Activated T-helper 17 cell treated with anti-CD3 and anti-CD28 coated beads, Interleukin-2, amount 50 U/mL, for 72 hours (primary cell): Measurements from ENCODE around the gene CACNB4. TPM values are rescaled to one million over a fixed set of nuclear protein-coding genes. Genes with fewer than 3 reads are reported as not detected.

Source experiments
- ATAC-seq: fragments of 150-1000 bp; cut with Tn5 transposase; replicated peaks from 2 replicates; pipeline ENCODE4 v1.10.0; 2021; ENCODE audit warnings: mild to moderate bottlenecking, moderate library complexity
- H3K27ac Mint-ChIP-seq: one replicate; pipeline ENCODE4 v1.8.0; 2022; ENCODE audit warnings: mixed read lengths
- H3K27me3 Mint-ChIP-seq: one replicate; pipeline ENCODE4 v1.8.0; 2022; ENCODE audit warnings: mixed read lengths
- H3K36me3 Mint-ChIP-seq: one replicate; pipeline ENCODE4 v1.8.0; 2022; ENCODE audit warnings: low read depth, mild to moderate bottlenecking, mixed read lengths
- H3K4me1 Mint-ChIP-seq: one replicate; pipeline ENCODE4 v1.8.0; 2022; ENCODE audit warnings: mixed read lengths
- H3K4me3 Mint-ChIP-seq: one replicate; pipeline ENCODE4 v1.8.0; 2022; ENCODE audit warnings: mild to moderate bottlenecking, mixed read lengths
- H3K9me3 Mint-ChIP-seq: one replicate; pipeline ENCODE4 v1.8.0; 2022; ENCODE audit warnings: mixed read lengths
- total RNA-seq, 2 donors: library from RNA; stranded (reverse); gene quantifications; one replicate each; pipeline ENCODE4 v1.2.3, GENCODE V29; 2022

CACNB4 gene
- total RNA-seq, 2 donors from 2014 or later, result 0.16 to 0.32 TPM

DNA sequence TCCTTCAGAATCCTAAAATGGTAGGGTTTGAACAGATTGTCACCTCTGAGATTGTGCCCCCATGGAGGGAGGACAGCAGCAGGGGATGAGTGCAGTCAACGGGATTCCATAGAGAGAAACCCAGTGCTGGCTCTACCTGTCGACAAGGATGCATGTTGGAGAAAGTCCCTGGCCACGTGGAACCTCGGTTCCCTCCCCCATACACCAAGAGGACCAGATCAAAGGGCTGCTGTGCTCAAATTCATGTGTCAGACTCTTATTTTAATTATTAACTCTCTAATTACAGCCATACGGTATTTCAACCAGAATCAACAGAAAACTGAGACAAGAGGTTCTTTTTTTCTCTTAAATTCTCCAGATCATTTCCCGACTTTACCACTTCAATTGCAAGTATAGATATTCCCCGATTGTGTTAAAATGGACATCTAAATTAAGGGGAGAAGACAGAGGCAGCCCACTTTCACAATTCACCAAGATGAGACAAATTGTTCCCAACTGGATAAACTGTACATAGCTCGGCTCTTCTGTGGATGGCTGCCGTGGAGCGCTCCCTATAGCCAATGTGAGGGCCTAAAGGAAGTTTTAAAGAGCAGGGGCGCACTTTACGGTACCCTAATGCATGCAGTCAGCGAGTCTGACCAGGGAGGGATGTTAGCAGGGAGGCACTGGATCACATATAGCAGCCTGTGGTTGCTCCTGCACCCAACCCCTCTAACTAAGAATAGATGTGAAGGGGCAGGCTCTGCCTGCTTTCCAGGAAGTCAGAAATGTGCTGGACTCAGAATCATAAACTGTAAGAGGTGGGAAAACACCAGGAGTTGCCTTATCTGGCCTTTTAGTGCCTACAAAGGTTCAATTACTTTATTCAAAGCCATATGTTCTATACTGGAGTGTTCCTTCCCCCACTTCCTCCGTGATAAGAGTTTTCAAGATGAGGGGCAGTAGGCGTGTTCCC, 123.1 kb downstream of the CACNB4 start:
- peaks cover 20% of the 10 kb centered on the region for H3K27me3 Mint-ChIP-seq
- H3K27ac Mint-ChIP-seq, result peak overlapping the region; percentile 29
- ATAC-seq, result no peak
- no peaks in the 10 kb centered on the region for H3K9me3 Mint-ChIP-seq
- H3K4me1 Mint-ChIP-seq, result peaks cover 7% of the 10 kb centered on the region
- H3K36me3 Mint-ChIP-seq, result no peaks in the 10 kb centered on the region
- no peak overlapping the region for H3K4me3 Mint-ChIP-seq

DNA sequence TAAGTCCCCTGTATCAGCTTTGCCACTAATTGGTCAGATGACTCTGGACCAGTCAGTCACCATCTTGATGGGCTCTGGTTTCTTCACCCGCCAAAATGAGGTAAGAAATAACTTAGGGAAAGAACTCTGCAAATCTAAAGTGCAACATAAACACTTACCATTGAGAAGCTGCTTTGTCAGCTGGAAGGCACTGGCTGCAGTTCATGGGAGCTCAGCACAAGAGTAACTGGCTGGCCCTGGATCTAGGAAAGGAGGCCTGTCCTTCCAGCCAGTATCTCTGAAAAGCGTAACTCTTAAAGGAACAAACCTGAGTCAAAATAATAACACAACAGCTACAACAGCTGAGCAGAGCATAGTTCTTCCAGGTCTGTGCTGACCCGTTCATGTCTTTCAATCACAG, 123.9 kb downstream of the CACNB4 start:
- no peak overlapping the region for H3K27ac Mint-ChIP-seq
- H3K4me1 Mint-ChIP-seq, result peaks cover 7% of the 10 kb centered on the region
- no peak overlapping the region for H3K4me3 Mint-ChIP-seq
- no peak for ATAC-seq
- H3K27me3 Mint-ChIP-seq, result peaks cover 20% of the 10 kb centered on the region
- H3K36me3 Mint-ChIP-seq, result no peaks in the 10 kb centered on the region
- H3K9me3 Mint-ChIP-seq, result no peaks in the 10 kb centered on the region

DNA sequence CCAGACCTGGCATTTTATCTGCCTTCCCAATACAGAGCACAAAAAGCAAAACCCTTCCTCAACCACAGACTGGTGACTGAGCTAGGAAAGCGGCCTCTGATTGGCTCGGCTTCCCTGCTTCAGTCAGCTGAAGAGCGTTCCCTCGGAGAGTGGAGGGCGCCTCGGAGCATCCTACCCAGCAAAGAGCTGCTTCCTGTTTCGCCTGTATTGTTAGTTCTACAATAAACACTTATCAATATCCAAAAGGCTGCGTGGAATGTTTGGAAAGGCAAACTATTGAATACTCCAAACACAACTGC, 125.0 kb downstream of the CACNB4 start:
- ATAC-seq, result no peak
- no peak overlapping the region for H3K27ac Mint-ChIP-seq
- no peaks in the 10 kb centered on the region for H3K9me3 Mint-ChIP-seq

DNA sequence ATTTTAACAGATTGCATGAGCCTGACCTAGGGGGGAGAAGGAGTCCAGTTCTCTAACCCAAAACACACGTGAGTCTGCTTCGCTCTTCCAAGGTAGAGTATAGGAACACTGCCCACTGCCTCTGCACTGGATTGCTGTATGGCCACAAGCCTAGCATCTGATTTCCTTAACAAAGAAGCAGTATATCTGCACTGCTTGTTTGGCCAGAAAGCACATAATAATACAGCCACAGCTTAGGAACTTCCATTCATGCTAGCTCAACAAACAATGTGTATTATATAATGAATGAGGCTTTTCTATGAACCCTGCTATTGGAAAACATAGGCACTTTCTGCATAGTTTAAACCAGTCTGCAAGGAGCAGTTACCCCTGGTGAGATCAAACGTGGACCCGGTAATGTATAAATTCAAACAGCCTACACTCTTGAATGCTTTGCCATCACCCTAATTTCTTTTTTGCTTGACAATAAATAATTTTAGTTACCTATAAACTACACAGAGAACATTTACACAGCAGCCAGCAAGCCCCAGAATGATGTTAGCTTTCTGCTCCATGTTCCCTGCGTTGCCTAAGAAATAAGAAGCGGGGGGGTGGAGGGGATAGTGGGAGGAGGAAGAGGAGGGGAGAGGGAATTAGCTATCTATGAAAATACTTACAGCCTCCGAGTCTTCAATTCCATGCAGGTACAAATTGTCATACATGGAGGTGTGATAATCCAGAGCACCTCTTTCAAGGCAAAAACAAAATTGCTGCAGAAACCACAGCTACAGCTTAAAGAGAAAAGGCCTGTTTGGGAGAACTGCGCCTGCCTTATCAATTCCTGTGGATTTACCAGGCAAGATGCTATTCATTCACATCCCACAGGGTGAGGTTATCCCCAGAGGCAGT, 125.6 kb downstream of the CACNB4 start:
- ATAC-seq, result no peak
- no peak overlapping the region for H3K4me3 Mint-ChIP-seq
- H3K27me3 Mint-ChIP-seq, result peaks cover 12% of the 10 kb centered on the region
- no peaks in the 10 kb centered on the region for H3K36me3 Mint-ChIP-seq
- H3K4me1 Mint-ChIP-seq, result peaks cover 7% of the 10 kb centered on the region
- H3K27ac Mint-ChIP-seq, result no peak overlapping the region
- H3K9me3 Mint-ChIP-seq, result no peaks in the 10 kb centered on the region

More for the DNA sequence above, 125.0 kb downstream of the CACNB4 start:
- peaks cover 7% of the 10 kb centered on the region for H3K4me1 Mint-ChIP-seq
- H3K4me3 Mint-ChIP-seq, result no peak overlapping the region
- H3K27me3 Mint-ChIP-seq, result peaks cover 13% of the 10 kb centered on the region
- no peaks in the 10 kb centered on the region for H3K36me3 Mint-ChIP-seq

DNA sequence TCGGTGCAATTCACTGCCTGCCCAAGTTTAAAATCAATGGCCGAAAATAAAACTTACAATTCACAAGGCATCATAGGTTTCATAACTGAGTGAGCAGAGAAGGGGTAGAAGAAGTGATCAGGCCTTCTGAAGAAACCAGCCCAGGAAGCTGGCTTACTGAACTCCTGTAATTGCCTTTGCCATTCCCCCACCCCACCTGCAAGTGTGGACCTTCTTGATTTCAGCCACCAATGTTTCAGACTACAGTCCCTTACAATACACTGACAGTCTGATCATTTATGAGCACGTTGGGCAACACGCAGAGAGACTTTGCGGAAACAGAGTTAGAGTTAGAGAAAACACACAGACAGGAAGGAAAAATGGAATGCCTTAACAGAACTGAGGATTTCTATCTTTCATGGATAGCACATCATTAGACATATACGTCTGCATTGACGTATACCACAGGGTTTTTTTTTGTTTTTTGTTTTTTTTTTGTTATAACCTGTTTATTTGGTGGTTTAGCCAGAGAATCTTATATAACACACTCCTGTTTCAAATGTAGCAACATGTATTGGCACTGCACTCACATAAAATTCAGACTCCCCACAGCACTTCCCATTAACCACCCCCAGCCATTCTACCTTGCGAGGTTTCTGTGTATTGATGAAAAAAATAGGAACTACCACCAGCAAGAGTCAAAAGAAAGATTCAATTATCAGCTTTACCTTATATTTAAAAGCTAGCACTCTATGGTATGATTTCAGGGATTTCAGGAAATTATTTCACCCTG, 126.4 kb downstream of the CACNB4 start:
- no peak for ATAC-seq
- Mint-ChIP-seq H3K4me3 (no peak overlapping the region), H3K27ac (no peak overlapping the region), H3K36me3 (no peaks in the 10 kb centered on the region), H3K4me1 (peaks cover 7% of the 10 kb centered on the region), H3K9me3 (no peaks in the 10 kb centered on the region), H3K27me3 (peaks cover 12% of the 10 kb centered on the region)

DNA sequence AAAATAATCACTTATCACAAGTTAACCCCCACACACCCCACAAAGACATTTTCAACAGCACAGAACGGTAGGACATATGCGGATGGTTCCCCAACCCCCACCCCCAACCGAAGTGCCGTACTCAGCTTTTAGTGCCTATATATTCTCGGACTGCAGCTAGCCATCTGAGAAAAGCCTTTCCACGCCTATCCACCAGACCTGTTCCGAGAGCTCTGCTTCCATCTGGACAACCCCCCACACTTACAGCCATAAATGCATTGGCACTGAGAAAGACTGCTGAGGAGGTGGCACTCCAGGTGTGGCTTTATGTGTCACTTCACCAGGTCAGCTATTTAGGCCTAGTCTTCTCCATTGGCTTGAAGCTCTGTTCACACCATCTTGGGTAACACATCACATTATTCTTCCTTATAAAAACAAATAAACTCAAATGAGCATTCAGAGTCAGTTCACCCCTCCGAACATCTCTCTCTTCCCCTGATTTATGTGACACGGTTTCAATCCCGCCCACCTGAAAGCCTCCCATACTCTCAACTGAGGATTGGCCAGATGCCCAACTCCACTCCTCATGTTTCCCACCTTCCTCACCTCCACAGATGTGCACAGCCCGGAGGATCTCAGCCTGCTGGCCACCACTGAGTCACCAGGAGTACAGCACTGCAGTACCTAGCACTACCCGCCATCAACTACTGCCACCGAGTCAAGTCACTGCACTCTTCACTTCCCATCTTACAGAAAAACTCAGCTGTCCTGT, 127.4 kb downstream of the CACNB4 start:
- Mint-ChIP-seq H3K4me1 (peaks cover 3% of the 10 kb centered on the region), H3K4me3 (no peak overlapping the region), H3K27me3 (peaks cover 12% of the 10 kb centered on the region), H3K27ac (peak overlapping the region; percentile 57), H3K9me3 (no peaks in the 10 kb centered on the region), H3K36me3 (no peaks in the 10 kb centered on the region)
- no peak for ATAC-seq

DNA sequence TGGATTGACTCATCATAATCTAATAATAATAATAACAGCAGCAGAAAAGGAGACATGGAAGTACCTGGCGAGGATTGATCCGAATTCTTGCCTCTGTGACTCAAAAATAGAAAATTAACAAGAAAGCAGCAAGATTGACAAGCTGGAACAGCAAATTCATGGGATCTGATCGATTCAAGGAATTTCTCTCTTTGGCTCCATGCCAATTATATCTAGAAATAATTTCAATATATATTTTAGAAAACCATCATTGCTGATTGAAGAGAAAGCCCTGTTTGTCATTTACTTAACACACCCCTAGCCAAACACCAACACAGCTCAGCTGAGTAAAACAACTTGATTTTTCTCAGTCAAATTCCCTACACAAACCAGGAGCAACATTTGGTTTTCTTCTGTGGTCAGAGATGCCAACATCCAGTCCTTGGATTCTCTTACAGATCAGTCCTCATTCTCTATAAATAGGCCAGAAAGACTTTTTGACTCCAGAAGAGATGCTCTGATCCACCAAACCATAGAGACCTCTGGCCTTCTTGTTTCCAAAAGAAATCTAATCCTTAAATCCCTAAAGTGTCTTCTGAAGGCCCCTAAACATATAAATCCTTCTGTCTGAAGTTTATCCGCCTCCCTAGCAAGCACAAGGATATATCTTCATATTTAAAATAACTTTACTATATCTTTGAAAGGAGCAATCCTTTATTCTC, 129.9 kb downstream of the CACNB4 start:
- peaks cover 6% of the 10 kb centered on the region for H3K27me3 Mint-ChIP-seq
- no peak overlapping the region for H3K4me3 Mint-ChIP-seq
- H3K27ac Mint-ChIP-seq, result no peak overlapping the region
- H3K9me3 Mint-ChIP-seq, result no peaks in the 10 kb centered on the region
- no peaks in the 10 kb centered on the region for H3K36me3 Mint-ChIP-seq
- ATAC-seq, result no peak
- no peaks in the 10 kb centered on the region for H3K4me1 Mint-ChIP-seq

DNA sequence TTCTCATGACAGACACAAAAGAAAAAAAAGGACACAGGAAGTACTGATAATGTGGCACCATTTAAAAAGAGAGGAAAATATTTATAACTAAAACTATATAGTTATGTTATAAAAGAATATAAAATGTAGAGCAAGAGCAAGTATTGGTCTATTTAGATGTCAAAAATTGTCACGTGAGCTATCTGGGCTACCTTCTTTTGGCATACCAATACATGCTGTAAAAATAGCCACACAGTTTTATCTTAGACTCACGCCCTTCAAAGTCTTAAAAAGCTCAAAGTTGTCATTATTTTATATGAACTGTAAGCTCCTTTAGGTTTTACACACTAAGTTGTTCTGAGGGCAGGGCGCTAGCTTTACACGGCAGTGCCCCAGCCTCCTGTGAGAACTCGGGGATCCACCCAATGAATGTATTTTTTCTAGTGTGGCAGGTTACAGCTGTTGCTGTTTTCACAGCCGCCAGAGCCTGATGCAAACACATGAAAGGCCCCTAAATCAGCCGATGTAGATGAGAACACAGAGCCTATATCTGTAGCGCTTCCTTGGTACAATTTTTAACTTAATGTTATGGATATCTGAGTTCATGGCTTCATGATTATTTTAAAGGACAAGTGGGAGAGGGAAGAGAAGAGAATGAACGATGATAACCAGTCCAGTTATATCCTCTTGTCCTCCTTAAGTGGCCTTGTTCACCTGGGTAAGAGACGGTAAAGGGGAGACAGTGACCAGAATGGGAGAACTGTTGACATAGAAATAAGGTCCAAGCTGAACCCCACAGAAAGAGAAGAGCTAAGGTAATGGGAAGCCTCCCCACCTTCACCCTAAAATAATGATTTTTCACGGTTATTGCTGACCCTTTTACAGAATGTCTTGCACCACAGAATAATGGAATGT, 130.8 kb downstream of the CACNB4 start:
- no peaks in the 10 kb centered on the region for H3K9me3 Mint-ChIP-seq
- H3K27ac Mint-ChIP-seq, result no peak overlapping the region
- H3K27me3 Mint-ChIP-seq, result peaks cover 6% of the 10 kb centered on the region
- H3K4me3 Mint-ChIP-seq, result no peak overlapping the region
- ATAC-seq, result no peak
- H3K4me1 Mint-ChIP-seq, result no peaks in the 10 kb centered on the region
- H3K36me3 Mint-ChIP-seq, result no peaks in the 10 kb centered on the region

DNA sequence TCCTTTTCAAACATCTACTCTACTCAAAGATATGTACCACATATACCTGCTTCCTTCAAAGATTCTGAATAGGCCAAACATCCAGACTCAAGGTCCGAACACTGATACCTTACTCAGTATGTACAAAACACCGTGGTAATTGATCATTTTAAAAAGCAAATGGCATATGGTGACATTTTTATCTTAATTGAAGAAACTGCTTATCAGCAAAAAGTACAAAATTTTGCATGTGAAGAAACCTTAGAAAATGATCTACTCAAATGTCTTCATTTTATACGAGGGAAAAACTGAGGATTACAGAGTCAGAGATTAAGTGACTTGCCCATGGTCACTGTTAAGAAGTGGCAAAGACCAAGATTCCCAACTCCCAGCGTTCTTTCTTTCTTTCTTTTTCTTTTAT, 133.0 kb downstream of the CACNB4 start:
- no peaks in the 10 kb centered on the region for H3K9me3 Mint-ChIP-seq
- H3K36me3 Mint-ChIP-seq, result no peaks in the 10 kb centered on the region
- no peaks in the 10 kb centered on the region for H3K4me1 Mint-ChIP-seq
- no peak for ATAC-seq
- H3K4me3 Mint-ChIP-seq, result no peak overlapping the region
- no peaks in the 10 kb centered on the region for H3K27me3 Mint-ChIP-seq
- no peak overlapping the region for H3K27ac Mint-ChIP-seq

DNA sequence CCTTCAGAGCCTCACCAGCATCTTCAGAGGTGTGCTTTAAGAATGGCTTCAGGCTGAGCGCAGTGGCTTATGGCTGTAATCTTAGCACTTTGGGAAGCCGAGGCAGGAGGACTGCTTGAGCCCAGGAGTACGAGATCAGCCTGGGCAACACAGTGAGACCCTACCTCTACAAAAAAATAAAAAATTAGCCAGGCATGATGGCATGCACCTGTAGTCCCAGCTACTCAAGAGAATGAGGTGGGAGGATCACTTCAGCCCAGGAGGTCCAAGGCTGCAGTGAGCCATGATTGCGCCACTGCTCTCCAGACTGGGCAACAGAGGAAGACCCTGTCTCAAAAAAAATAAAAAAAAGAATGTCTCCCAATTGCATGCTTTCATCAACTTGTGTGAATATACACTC, 137.3 kb downstream of the CACNB4 start:
- H3K9me3 Mint-ChIP-seq, result no peaks in the 10 kb centered on the region
- no peak overlapping the region for H3K4me3 Mint-ChIP-seq

DNA sequence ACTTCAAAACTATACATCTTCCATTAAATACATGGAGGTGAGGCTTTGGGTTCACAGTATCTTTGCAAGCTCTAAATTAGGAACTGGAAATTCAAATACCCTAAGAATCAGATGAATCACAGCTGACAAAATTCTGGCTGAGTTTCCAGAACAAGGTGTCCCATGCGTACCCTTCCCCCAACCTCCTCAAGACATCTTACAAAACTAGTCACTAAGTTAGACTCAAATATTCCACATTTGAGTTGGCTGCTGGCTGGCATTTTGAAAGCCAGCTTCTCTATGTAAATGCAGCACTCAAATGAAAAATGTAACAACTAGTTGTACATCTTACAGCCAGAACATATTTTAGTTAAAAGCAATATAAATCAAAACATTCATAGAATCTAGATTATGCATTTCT, 139.6 kb downstream of the CACNB4 start:
- H3K27me3 Mint-ChIP-seq, result peaks cover 4% of the 10 kb centered on the region

More for the DNA sequence above, 137.3 kb downstream of the CACNB4 start:
- no peak overlapping the region for H3K27ac Mint-ChIP-seq
- no peaks in the 10 kb centered on the region for H3K27me3 Mint-ChIP-seq
- no peaks in the 10 kb centered on the region for H3K4me1 Mint-ChIP-seq
- no peaks in the 10 kb centered on the region for H3K36me3 Mint-ChIP-seq
- no peak for ATAC-seq

DNA sequence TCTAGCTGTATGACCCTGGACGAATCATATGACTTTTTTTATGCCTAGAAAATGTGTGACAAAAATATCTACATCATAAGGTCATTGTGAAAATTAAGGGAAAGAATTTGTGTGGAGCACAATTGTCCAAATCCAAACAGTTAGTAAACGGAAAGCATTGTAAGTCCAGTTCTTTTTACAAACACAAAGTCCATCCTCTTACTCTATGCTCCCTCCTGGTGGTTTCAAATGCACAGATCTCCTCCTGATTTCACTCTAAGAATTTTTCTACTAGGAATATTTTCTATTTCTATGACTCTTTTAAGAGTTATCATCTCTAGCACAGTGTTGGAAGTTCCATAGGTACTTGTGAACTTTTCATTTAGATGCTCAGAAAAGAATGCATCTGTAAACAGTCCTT, 145.4 kb downstream of the CACNB4 start:
- no peaks in the 10 kb centered on the region for H3K4me1 Mint-ChIP-seq
- peaks cover 16% of the 10 kb centered on the region for H3K27me3 Mint-ChIP-seq
- no peak overlapping the region for H3K4me3 Mint-ChIP-seq
- H3K27ac Mint-ChIP-seq, result no peak overlapping the region
- no peak for ATAC-seq
- no peaks in the 10 kb centered on the region for H3K9me3 Mint-ChIP-seq
- no peaks in the 10 kb centered on the region for H3K36me3 Mint-ChIP-seq

More for the DNA sequence above, 139.6 kb downstream of the CACNB4 start:
- no peak overlapping the region for H3K27ac Mint-ChIP-seq
- no peak overlapping the region for H3K4me3 Mint-ChIP-seq
- no peaks in the 10 kb centered on the region for H3K36me3 Mint-ChIP-seq
- H3K4me1 Mint-ChIP-seq, result no peaks in the 10 kb centered on the region
- no peaks in the 10 kb centered on the region for H3K9me3 Mint-ChIP-seq
- no peak for ATAC-seq
